DMS79 (cell line): ENCODE data around the gene NTM.

Experiments
- DNase-seq: peaks from one replicate; lab custom pipeline; 2025; lab: John Stamatoyannopoulos, UW

The NTM gene

GRCh38 chr11:131549770-131550169 lies 179.4 kb downstream of the NTM start:
- no peak for DNase-seq

- no peak for DNase-seq
Measured at GRCh38 chr11:131560287-131560686, 189.9 kb downstream of the NTM start.

- no peak for DNase-seq
Measured at GRCh38 chr11:131561501-131561900, 191.1 kb downstream of the NTM start.

- DNase-seq = no peak
Measured at GRCh38 chr11:131561972-131562371, 191.6 kb downstream of the NTM start.

- DNase-seq = no peak
Measured at GRCh38 chr11:131568318-131568717, 197.9 kb downstream of the NTM start.

DNA sequence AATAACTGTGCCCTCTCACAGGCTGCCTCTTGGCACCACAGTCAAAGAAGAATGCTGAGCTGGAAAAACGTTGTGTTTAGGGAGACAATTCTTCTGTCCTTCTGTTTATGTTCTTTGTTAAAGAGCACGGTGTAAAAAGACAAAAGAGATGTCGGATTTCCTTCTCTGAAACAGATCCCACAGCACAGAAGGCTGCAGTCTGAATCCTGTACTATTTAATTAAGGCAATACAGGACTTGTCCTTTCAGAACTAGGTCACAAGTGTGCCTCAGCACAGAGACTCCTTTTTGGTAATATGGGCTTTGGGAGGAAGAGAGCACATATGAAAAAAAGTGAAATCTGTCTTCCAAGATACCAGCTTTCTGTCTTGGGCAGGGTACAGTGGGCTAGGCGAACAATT lies 201.2 kb downstream of the NTM start:
- no peak for DNase-seq

DNA sequence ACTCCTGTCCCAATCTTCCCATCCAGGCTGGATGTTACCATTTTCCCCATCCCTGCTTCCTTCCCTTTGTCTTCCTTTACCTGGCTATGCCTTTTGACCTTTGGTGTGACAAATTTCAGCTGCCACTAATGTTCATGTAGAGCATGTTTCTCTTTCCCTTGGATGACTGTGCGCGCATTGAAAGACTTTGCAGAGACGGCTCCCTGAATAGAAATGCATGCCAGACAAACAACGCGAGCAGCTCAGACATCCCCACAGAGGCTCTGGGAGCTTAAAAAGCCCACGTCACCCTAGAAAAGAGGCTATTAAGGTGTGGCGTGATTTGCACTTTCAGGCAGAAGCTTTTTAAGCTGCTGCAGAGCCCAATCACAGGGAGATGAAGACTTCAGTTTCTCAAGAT lies 202.0 kb downstream of the NTM start:
- DNase-seq = no peak

- no peak for DNase-seq
Measured at GRCh38 chr11:131579932-131580387, 209.5 kb downstream of the NTM start.

DNA sequence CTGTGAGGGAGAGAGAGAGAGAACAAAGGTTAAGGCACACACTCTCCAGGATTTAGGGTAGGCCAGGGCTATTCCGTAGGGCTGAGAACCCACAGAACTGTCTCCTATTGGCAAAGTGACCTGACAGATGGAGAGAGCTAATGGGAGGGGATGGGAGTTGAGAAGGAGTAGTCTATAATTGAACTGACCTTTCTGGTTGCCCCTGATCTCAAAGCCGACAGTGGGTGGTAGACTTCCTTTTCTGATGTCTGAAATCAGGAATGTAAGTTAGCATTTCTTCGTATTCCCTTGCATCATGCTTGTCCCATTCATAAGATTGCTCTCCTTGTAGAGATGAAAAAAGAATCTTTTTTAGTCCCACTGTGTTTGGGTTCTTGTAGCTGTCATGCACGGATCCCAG lies 210.1 kb downstream of the NTM start:
- no peak for DNase-seq

- DNase-seq = no peak
Measured at GRCh38 chr11:131581046-131581445, 210.6 kb downstream of the NTM start.

DNA sequence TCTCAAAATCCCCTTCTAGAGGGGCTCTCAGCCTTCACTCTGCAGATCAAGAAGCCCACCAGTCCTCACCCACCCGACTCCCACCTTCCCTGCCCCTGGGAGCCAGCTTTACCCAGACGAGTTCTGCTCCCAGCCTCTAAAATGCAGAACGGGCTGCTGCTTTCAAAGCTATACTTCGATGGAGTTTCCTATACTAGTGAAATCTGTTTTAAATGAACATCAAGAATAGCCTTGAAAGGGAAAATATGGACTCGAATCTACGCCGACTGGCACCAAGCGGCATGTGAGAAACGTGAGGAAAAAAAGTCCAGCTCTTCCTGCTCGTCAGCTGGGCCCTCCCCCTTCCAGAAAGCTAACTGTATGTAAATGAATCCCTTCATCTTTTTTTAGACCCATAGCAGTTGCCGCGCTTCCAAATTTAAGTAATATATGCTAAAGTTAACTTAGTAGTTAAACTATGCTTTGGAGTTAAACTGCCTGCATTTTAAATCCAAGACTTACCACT lies 211.7 kb downstream of the NTM start:
- DNase-seq = no peak

- no peak for DNase-seq
Measured at GRCh38 chr11:131583421-131583820, 213.0 kb downstream of the NTM start.

DNA sequence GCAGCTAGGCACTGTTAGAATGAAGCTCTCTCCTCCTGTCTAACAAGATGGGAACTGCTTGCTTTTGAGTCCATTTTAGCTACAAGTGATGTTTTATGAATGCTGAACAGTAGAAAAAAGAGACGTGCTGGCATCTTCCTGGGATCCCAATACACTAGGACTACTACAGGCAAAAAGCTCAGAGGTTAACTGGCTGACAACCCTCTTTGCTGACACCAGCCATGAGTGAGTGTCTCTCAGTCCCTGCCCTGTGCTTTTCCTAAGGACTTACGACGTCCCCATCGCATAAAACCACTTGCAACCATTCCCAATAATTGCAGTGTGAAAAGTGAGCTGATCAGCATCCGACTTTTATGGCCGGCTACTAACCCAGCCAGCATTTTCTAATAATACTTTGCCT lies 213.5 kb downstream of the NTM start:
- no peak for DNase-seq

DNA sequence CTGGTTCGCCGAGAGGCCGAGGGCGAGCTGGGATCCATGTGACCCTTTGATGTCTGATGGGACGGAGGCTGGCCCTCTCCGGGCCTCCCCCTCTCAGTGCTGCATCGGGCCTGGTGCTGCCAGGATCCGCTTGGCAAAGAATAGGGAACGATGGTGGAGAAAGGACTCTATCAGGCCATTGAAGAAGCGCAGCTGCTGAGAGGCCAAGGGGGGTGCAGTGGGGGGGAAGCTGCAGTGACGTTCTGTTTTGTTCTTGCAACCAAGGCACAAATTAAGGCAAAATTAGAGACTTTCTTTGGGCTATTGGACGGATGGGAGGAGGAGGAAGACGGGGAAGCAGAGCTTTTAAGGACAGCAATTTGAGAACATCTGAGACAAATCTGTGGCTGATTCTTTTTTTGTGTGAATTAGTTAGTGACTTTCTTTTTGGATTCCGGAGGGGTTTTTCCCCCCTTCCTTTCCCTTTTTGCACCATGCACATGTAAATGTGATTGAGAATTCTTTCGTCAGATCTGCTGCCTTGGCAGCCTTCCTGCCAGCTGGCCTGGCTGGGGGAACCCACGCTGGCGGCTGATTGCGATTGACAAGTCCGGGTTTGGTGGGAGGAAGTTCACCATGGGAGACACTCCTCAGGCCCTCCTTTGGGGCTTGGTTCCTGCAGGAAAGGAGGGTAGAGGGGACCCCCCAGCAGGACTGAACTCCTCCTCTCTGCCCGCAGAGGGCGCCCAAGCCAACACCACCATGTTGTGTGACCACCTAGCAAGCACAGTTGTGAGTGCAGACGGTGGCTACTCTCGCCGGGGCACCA lies 214.6 kb downstream of the NTM start:
- no peak for DNase-seq

DNA sequence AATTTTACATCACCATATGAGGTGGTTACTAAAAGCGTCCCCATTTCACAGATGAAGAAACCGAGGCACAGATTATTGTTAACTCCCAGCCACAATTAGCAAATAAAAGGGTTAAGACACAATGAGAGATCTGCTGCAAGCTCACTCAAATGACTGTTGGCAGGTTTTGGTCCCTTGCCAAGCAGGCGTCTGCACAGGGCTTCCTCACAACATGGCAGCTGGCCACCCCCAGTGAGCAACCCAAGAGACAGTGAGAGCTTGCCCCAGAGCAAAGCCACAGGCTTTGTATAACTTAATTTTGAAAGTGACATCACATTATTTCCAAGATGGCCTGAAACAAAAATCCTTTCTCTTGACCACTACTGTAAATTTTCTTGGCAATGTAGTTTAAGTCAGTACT lies 217.6 kb downstream of the NTM start:
- no peak for DNase-seq

DNA sequence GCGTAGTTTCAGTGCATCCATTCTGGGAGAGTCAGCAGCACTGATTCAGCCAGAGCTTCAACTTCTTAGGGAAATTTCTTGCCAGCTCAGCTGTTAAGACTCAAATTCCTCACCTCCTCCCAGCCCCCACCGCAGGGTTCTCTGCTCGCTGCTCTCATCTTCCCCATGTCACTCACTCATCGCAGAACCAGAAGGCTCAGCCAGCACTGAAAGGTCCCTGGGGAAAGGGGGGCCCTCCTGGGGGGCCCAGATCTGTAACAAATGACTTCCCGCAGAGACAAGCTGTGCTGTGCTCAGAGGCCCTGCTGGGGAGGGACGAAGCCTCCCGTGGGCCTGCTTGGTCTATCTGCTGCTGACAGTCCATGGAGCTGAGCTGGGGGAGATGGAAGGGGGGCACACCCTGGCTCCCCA lies 220.6 kb downstream of the NTM start:
- no peak for DNase-seq

DNA sequence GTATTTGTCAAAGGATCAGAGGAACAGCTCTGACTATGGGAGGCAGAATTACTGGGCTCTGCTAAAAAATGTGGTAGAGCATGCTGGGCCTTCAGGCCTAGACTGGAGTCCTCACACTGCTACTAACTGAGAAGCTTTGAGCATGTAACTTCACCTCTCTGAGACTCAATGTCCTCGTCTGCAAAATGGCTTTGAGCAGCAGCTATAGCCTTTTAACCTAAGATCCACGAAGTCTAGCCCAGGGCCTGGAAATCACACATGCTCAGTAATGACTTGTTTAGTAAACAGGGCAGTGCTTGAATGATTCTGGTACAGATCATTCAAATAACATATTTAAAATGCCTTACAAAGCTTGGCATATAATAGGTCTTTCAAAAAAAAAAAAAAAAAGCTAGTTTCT lies 221.7 kb downstream of the NTM start:
- DNase-seq = no peak

GRCh38 chr11:131592734-131593133 lies 222.3 kb downstream of the NTM start:
- DNase-seq = no peak

DNA sequence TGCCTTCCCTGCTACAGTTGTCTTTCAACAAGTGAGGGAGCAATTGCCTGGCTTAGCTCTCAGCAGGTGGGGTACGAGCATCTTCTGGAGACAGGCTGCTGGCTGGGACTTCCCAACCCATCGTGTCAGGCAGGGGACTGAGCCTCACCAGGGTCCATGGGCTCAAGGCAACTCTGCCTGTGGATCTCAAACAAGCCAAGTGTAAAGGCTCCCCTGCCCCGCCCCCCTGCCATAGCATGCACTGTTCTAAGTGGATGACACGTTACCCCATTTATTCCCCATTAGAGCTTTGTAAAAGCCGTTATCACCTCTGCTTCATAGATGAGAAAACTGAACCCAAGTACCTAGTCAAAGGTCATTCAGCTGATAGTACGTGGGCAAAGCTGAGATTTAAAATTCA lies 222.9 kb downstream of the NTM start:
- DNase-seq = no peak

DNA sequence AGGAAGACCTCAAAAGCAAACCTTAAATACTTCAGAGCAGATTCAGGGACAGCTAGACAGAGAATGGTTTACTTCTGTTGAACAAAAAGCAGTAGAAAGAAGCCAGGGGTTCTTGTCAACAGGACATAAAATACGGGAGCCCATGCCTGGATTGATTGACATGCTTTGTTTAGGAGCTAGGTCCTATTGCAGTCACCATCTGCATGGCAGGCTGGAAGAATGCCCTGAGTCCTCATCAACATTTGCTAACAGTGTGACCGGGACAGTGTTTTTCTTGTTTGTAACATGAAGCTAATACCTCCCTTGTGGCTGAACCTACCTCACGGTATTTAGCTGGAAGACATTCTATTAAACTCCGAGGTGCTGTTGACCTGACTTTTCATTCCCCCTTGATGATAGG lies 225.4 kb downstream of the NTM start:
- no peak for DNase-seq

GRCh38 chr11:131597890-131598289 lies 227.5 kb downstream of the NTM start:
- DNase-seq = no peak

- DNase-seq = no peak
Measured at GRCh38 chr11:131598305-131598704, 227.9 kb downstream of the NTM start.

DNA sequence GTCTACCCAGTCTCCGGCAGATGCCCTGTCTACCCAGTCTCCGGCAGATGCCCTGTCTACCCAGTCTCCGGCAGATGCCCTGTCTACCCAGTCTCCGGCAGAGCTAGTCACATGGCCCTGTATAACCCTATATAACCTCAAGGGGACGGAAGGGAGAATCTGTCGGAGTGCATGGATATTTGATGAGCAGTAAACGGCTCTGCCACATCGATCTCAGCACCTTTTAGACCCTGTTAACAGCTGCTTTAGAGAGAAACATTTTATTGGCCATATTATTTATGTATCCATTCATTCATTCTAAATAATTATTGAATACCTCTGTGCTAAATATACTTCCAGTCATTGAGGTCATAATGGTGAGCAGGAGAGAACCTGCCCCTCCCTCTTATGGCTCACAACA lies 228.9 kb downstream of the NTM start:
- DNase-seq = no peak

DNA sequence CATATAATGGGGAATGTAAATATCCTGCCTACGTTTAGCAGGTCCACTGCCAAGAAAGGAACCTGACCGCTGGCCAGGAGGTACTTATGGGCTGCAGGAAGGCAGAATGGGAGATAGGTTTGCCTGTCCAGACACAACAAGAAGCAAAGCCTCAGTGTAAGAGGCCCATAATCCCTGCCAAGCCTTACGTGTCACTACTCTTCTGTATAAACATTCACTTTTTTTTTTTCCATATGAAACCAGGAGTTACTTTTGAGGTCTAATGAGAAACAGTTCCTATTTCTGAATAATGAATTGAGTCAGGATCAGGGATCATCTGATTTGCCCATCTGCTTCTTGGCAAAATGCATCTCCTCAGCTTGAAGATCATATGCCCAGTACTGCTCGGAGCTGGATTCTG lies 230.2 kb downstream of the NTM start:
- DNase-seq = no peak
